HK-2 (cell line): ENCODE measurements around the gene ECI1.
"Not testable (repeated sequence)": the region's sequence is repeated elsewhere in the genome, so short reads cannot be mapped to it uniquely, and the experiment has no call there.

ENCODE experiments used
- DNase-seq: peaks from one replicate; pipeline ENCODE4 v3.0.0-alpha.2; 2018; ENCODE audit not compliant: unreplicated experiment

Gene ECI1

GRCh38 chr16:2253293-2253692 is 1.9 kb upstream of the ECI1 start:
- no peak for DNase-seq

GRCh38 chr16:2252806-2253148 is 1.4 kb upstream of the ECI1 start:
- no peak for DNase-seq

GRCh38 chr16:2250652-2251295 is 613 bp downstream of the ECI1 start:
- no peak for DNase-seq

- no peak for DNase-seq
These were observed 5.0 kb downstream of the ECI1 start for GRCh38 chr16:2246301-2246885.

- no peak for DNase-seq
These were observed 6.2 kb downstream of the ECI1 start for GRCh38 chr16:2244926-2245795.

- no peak for DNase-seq
These were observed 7.1 kb downstream of the ECI1 start for GRCh38 chr16:2244301-2244700.

- no peak for DNase-seq
These were observed 7.6 kb downstream of the ECI1 start for GRCh38 chr16:2243781-2244180.

GRCh38 chr16:2243031-2243528 is 8.3 kb downstream of the ECI1 start:
- no peak for DNase-seq

- no peak for DNase-seq
These were observed 8.8 kb downstream of the ECI1 start for GRCh38 chr16:2242598-2242997.

GRCh38 chr16:2240331-2240730 is 11.1 kb downstream of the ECI1 start:
- DNase-seq, result not testable (repeated sequence)

GRCh38 chr16:2238838-2239675 is 12.3 kb downstream of the ECI1 start:
- DNase-seq, result no peak

- no peak for DNase-seq
These were observed 13.1 kb downstream of the ECI1 start for GRCh38 chr16:2238150-2238837.

- DNase-seq, result no peak
These were observed 13.8 kb downstream of the ECI1 start for GRCh38 chr16:2237493-2238149.

GRCh38 chr16:2237102-2237482 is 14.3 kb downstream of the ECI1 start:
- no peak for DNase-seq

GRCh38 chr16:2236337-2237101 is 14.9 kb downstream of the ECI1 start, which contains the start of gene DNASE1L2:
TSS of gene DNASE1L2 (plus strand) at chr16:2236444. CDS start at chr16:2236817, 373 bp downstream.
- no peak for DNase-seq

- DNase-seq, result no peak
These were observed 15.6 kb downstream of the ECI1 start for GRCh38 chr16:2235695-2236336.

- no peak for DNase-seq
These were observed 16.1 kb downstream of the ECI1 start for GRCh38 chr16:2235234-2235651.

- no peak for DNase-seq
These were observed 16.6 kb downstream of the ECI1 start for GRCh38 chr16:2234813-2235170.
